ENCODE data around the gene TMEM61.

- TF ChIP-seq CTCF (IDR thresholded peaks at IDR 0.05): peak in 5 of 7 experiments; percentile 65 to 91 (median 79)
- no peak for TF ChIP-seq POLR2A (IDR thresholded peaks at IDR 0.05)
- TF ChIP-seq EP300 (IDR thresholded peaks at IDR 0.05): no peak
- no peak for TF ChIP-seq POLR2AphosphoS5 (IDR thresholded peaks at IDR 0.05)
Observed at GRCh38 chr1:54996359-54996868, 16.0 kb downstream of the TMEM61 start.

All from stomach (tissue), 4 donors.